Activated CD8-positive, alpha-beta T cell treated with anti-CD3 and anti-CD28 coated beads for 36 hours (primary cell): ENCODE results near the gene NDE1. TPM values are rescaled to one million over a fixed set of nuclear protein-coding genes. Genes with fewer than 3 reads are reported as not detected.
A peak's percentile ranks its signal among the peaks of the same experiment; 100 is the strongest.
"Not testable (repeated sequence)": the region's sequence is repeated elsewhere in the genome, so short reads cannot be mapped to it uniquely, and the experiment has no call there.

Experiments
- ATAC-seq: fragments of 200-7000 bp; cut with Tn5 transposase; one replicate; pipeline ENCODE4 v1.10.0; 2021; ENCODE audit warnings: mild to moderate bottlenecking, moderate library complexity
- CTCF ChIA-PET: fragments of 350-600 bp; sonication (Branson Sonifier 250); formaldehyde crosslinking; loops from one replicate; lab custom pipeline; 2021; ENCODE audit warnings: antibody characterized with exemption; lab: Charles Lee
- POLR2A ChIA-PET: fragments of 350-600 bp; sonication (Branson Sonifier 250); formaldehyde crosslinking; loops from one replicate; lab custom pipeline; 2021; ENCODE audit warnings: antibody characterized with exemption; lab: Charles Lee
- DNase-seq: peaks from one replicate; pipeline ENCODE4 v3.0.0-alpha.2; 2020
- H3K27ac Mint-ChIP-seq: one replicate; pipeline ENCODE4 v1.8.0; 2021; ENCODE audit warnings: mild to moderate bottlenecking, mixed read lengths
- H3K27me3 Mint-ChIP-seq: one replicate; pipeline ENCODE4 v1.8.0; 2021; ENCODE audit warnings: mixed read lengths
- H3K36me3 Mint-ChIP-seq: one replicate; pipeline ENCODE4 v1.8.0; 2021; ENCODE audit warnings: low read depth, mixed read lengths
- H3K4me1 Mint-ChIP-seq: one replicate; pipeline ENCODE4 v1.8.0; 2021; ENCODE audit warnings: low read depth, mixed read lengths
- H3K4me3 Mint-ChIP-seq: one replicate; pipeline ENCODE4 v1.8.0; 2021; ENCODE audit warnings: mild to moderate bottlenecking, moderate library complexity, mixed read lengths
- H3K9me3 Mint-ChIP-seq: one replicate; pipeline ENCODE4 v1.8.0; 2021; ENCODE audit warnings: mixed read lengths
- intact Hi-C: fragments of 100-400 bp; cut with micrococcal nuclease; formaldehyde crosslinking; loops from one replicate; pipeline ENCODE4 v1.10.0; 2022
- total RNA-seq, 2 experiments: library from RNA; stranded (reverse); gene quantifications; one replicate each; pipeline ENCODE4 v1.2.3, GENCODE V29; 2021
- TF ChIP-seq, protein P1 (sequence below): fragments of 200-600 bp; IDR thresholded peaks from one replicate; pipeline ENCODE4 v1.8.0; 2022; ENCODE audit warnings: antibody characterized with exemption, mild to moderate bottlenecking

NDE1 gene
- total RNA-seq, 2 experiments from 2014 or later, result 97.6 to 103 TPM

DNA sequence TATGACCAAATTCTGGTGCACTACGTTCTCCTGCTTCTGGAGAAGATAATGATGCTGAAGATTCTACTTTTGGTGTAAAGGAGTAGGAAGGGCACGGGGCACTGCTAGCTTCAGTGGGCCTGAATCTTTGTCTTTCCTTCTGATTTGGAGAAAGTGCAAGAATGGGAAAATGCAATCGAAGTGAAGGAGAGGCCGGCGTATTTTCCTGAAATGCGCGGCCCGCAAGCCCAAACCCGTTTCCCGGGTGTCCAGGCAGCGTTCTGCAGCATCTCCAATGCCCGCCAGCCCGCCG lies 372 bp upstream of the NDE1 start:
- H3K4me1 Mint-ChIP-seq, result peaks cover 27% of the 10 kb centered on the region
- ATAC-seq, result no peak
- DNase-seq, result no peak
- H3K27me3 Mint-ChIP-seq, result no peaks in the 10 kb centered on the region
- peak overlapping the region; percentile 100 for H3K4me3 Mint-ChIP-seq
- H3K27ac Mint-ChIP-seq, result peak overlapping the region; percentile 88
- TF ChIP-seq, protein P1, sequence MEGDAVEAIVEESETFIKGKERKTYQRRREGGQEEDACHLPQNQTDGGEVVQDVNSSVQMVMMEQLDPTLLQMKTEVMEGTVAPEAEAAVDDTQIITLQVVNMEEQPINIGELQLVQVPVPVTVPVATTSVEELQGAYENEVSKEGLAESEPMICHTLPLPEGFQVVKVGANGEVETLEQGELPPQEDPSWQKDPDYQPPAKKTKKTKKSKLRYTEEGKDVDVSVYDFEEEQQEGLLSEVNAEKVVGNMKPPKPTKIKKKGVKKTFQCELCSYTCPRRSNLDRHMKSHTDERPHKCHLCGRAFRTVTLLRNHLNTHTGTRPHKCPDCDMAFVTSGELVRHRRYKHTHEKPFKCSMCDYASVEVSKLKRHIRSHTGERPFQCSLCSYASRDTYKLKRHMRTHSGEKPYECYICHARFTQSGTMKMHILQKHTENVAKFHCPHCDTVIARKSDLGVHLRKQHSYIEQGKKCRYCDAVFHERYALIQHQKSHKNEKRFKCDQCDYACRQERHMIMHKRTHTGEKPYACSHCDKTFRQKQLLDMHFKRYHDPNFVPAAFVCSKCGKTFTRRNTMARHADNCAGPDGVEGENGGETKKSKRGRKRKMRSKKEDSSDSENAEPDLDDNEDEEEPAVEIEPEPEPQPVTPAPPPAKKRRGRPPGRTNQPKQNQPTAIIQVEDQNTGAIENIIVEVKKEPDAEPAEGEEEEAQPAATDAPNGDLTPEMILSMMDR, result no peak
- CTCF ChIA-PET, result no interaction called here
- intact Hi-C loops, result no loop called here
- peaks cover 19% of the 10 kb centered on the region for H3K36me3 Mint-ChIP-seq
- H3K9me3 Mint-ChIP-seq, result no peaks in the 10 kb centered on the region
- POLR2A ChIA-PET, result interaction anchor here (1.2 to 1.8 kb wide), 4 partner anchors 8 to 59 kb away, joined by 3 to 6 read pairs (median 4); partner anchors contain the start of gene MARF1

DNA sequence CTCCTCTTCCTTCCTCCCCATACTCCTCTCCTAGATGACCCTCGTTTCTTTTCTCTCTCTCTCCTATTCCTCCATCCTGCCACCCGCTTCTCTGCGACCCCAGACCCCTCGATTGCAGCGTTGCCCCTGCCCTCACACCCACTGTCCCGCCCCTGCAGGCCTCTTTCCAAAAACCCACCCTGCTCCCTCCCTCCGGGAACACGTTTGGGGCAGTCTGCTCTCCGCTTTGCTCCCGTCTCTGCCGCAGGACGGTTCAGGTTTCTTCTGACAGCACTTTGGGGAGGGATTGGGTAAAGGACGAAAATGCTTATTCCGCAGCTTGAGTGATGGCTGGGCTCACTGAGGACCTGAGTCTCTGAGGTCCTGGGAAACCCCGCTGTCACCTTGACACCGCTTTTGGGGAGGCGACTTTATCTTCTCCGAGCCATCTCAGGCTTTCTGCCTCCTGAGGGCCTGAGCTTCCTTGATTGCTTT lies 690 bp downstream of the NDE1 start:
- ATAC-seq, result peak; percentile 71
- H3K36me3 Mint-ChIP-seq, result peaks cover 24% of the 10 kb centered on the region
- TF ChIP-seq, protein P1, result no peak
- no peaks in the 10 kb centered on the region for H3K9me3 Mint-ChIP-seq
- CTCF ChIA-PET, result interaction anchor here (1.3 kb wide), 1 partner anchor 15 kb away, joined by 4 read pairs; no protein-coding TSS in a partner anchor
- intact Hi-C loops, result no loop called here
- H3K4me1 Mint-ChIP-seq, result peaks cover 26% of the 10 kb centered on the region
- peak; percentile 75 for DNase-seq
- H3K27me3 Mint-ChIP-seq, result no peaks in the 10 kb centered on the region
- H3K27ac Mint-ChIP-seq, result peak overlapping the region; percentile 99
- peak overlapping the region; percentile 100 for H3K4me3 Mint-ChIP-seq
- POLR2A ChIA-PET, result interaction anchor here (1.5 to 1.8 kb wide), 3 partner anchors 8 to 22 kb away, joined by 4 to 6 read pairs (median 5); partner anchors contain the start of gene MARF1

DNA sequence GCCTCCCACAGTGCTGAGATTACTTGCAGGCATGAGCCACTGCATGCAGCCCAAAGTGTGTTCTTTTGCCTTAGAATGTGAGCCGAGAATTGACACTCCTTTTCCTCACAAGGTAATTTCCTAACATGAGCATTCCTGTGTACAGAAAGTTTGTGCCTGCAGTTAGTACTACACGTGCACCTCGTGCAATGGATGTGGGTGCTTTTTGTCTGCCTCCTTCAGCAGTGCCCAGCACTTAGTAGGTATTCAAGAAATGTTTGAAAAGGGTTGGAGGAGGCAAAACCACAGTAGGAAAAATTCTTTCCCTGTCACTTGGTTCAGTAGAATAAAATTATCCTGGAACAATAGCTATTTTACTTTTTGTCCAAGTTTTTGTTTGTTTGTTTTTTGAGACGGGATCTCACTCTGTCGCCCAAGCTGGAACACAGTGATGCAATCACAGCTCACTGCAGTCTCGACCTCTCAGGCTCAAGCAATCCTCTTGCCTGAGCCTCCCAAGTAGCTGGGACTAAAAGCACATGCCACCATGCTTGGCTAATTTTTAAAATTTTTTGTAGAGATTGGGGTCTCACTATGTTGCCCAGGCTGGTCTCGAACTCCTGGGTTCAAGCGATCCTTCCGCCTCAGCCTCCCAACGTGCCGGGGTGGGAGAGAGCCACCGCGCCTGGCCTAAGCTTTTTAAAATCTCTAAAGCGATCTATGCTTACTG lies 2.4 kb downstream of the NDE1 start:
- ATAC-seq, result no peak
- peaks cover 29% of the 10 kb centered on the region for H3K4me1 Mint-ChIP-seq
- H3K9me3 Mint-ChIP-seq, result no peaks in the 10 kb centered on the region
- ChIA-PET CTCF (interaction anchor here (1.1 kb wide), 1 partner anchor 9 kb away, joined by 3 read pairs; the partner anchor contains the start of gene MARF1), POLR2A (interaction anchor here (1.2 to 1.7 kb wide), 3 partner anchors 9 to 18 kb away, joined by 4 to 6 read pairs (median 5); no protein-coding TSS in a partner anchor)
- H3K4me3 Mint-ChIP-seq, result peak overlapping the region; percentile 100
- intact Hi-C loops, result no loop called here
- TF ChIP-seq, protein P1, result no peak
- DNase-seq, result no peak
- no peaks in the 10 kb centered on the region for H3K27me3 Mint-ChIP-seq
- H3K36me3 Mint-ChIP-seq, result peaks cover 28% of the 10 kb centered on the region
- peak overlapping the region; percentile 49 for H3K27ac Mint-ChIP-seq

DNA sequence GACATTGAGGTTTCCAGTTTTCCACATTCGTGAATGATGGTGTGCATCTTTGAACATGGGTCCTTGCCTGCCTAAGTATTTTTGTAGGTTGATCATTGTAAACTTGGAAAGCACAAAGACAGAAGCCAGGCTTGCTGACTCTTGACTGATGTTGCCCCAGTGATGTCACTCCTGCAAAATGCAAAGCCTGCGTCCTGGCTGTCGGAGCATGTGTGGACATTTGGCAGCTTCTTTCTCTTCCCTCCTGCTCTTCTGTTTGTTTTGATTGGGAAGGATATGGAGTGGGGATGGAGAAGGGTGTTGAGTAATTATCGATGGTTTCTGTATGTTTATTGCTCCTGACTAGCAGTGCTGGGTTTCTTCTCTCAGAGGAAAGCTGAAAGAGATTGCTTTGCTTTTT lies 3.2 kb downstream of the NDE1 start:
- H3K9me3 Mint-ChIP-seq, result no peaks in the 10 kb centered on the region
- no peak for ATAC-seq
- ChIA-PET CTCF (interaction anchor here (0.6 to 1.1 kb wide), 2 partner anchors 10 to 294 kb away, joined by 3 read pairs; partner anchors contain the start of gene MARF1), POLR2A (interaction anchor here (0.6 to 1.7 kb wide), 5 partner anchors 9 to 21 kb away, joined by 3 to 6 read pairs (median 5); no protein-coding TSS in a partner anchor)
- H3K27ac Mint-ChIP-seq, result peak overlapping the region; percentile 36
- peaks cover 36% of the 10 kb centered on the region for H3K36me3 Mint-ChIP-seq
- intact Hi-C loops, result no loop called here
- H3K4me3 Mint-ChIP-seq, result peak overlapping the region; percentile 20
- no peaks in the 10 kb centered on the region for H3K27me3 Mint-ChIP-seq
- DNase-seq, result no peak
- H3K4me1 Mint-ChIP-seq, result peaks cover 36% of the 10 kb centered on the region
- TF ChIP-seq, protein P1, result no peak

DNA sequence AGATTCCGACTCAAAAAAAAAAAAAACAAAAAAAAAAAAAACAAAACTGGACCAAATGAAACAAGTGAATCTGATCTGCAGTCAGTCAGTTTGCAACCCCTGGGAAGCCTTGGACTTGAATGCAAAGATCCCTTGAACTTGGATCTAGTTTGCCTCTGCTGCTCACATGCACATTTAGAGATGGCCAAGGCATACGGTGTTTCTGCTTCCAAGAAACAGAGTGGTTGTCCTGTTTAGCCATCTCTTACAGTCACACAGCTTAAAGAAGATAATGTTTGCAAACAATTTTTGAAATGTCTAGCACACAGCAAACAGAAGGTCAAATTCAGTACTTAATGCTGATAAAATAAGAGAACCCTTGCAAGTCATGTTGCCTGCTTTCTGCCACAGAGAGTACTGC lies 4.5 kb downstream of the NDE1 start:
- TF ChIP-seq, protein P1, result no peak
- no peaks in the 10 kb centered on the region for H3K27me3 Mint-ChIP-seq
- peaks cover 42% of the 10 kb centered on the region for H3K4me1 Mint-ChIP-seq
- ChIA-PET CTCF (no interaction called here), POLR2A (interaction anchor here (1.3 kb wide), 1 partner anchor 11 kb away, joined by 5 read pairs; no protein-coding TSS in a partner anchor)
- H3K4me3 Mint-ChIP-seq, result no peak overlapping the region
- ATAC-seq (no peak), DNase-seq (no peak)
- H3K9me3 Mint-ChIP-seq, result no peaks in the 10 kb centered on the region
- intact Hi-C loops, result no loop called here
- peaks cover 43% of the 10 kb centered on the region for H3K36me3 Mint-ChIP-seq
- H3K27ac Mint-ChIP-seq, result peak overlapping the region; percentile 8

DNA sequence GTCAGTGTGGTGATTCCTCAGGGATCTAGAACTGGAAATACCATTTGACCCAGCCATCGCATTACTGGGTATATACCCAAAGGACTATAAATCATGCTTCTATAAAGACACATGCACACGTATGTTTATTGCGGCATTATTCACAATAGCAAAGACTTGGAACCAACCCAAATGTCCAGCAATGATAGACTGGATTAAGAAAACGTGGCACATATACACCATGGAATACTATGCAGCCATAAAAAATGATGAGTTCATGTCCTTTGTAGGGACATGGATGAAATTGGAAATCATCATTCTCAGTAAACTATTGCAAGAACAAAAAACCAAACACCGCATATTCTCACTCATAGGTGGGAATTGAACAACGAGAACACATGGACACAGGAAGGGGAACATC lies 5.5 kb downstream of the NDE1 start:
- Mint-ChIP-seq H3K36me3 (peaks cover 46% of the 10 kb centered on the region), H3K4me1 (peaks cover 50% of the 10 kb centered on the region)
- H3K4me3 Mint-ChIP-seq, ATAC-seq, H3K9me3 Mint-ChIP-seq, H3K27ac Mint-ChIP-seq, intact Hi-C loops, H3K27me3 Mint-ChIP-seq, CTCF ChIA-PET, DNase-seq, POLR2A ChIA-PET: not testable (repeated sequence)
